ENCODE measurements around the gene HPS6.
A peak's percentile ranks its signal among the peaks of the same experiment; 100 is the strongest.

The HPS6 gene

DNA sequence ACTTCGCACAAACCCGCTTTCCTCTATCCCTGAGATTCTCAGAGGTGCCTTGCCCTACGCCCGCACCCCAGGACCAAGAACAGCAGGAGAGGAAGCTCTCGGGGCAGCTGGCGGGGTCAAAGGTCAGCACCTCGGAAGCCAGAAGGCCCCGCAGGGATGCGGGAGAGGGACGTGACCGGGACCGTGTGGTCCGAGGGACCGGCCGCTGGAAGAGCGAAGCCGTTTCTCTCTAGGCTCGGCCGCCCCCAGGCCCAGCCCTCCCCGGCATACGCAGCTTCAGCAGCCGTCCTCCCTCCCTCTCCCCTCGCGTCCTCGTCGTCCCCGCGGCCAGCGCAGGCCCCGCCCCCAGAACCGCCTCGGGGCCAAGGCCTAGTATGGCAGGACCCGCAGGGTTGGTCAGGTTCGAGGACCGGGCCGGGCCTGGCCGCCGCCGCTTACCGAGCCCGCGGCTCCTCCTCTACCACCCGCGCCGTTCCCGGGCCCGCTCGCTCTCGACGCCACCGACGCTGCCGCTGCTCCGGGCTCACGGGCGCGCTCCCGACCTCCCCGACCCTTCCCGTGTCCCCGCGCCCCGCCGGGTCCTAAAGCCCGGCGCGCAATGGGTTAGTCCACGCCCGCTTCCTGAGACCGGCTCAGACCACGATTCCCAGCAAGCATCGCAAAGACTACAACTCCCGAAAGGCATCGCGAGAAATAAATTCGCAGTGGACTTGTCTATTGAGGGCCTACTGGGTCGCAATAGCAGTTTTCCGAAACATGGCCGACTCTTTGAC, 9.3 kb upstream of the HPS6 start, which contains the start of gene ARMH3:
Gene ARMH3 (minus strand): TSS at position 527 of the 773 bp plus-strand sequence. CDS start 16,059 bp downstream, outside the sequence.
- Histone ChIP-seq H3K27me3 (no peaks in the 10 kb centered on the region), H3K36me3 (no peaks in the 10 kb centered on the region), H3K9me3 (no peaks in the 10 kb centered on the region), H3K4me3 (ENCODE audit: low read depth, low read length) (peak within 1 kb of the TSS; percentile 91), H3K4me1 (no peaks in the 10 kb centered on the region)
- peak; percentile 94 for DNase-seq
- no peak for TF ChIP-seq CTCF (IDR thresholded peaks at IDR 0.05; ENCODE audit: low read depth, low read length)

DNA sequence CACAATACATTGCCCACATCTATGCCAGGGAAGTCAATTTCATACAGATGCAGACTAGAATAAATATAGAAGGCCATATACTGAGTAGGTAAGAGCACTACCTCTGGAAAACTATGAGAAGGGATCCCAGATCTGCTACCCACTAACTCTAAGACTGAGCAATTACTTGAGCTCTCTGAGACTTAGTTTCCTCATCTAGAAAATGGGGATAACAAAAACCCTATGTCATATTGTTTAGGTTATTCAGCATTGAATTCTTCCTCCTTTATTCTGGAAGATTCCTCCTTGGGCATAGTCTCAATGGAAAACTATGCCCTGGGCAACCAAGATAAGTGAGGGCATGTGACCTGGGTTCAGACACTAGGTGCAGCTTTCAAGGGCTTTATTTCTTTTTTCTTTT, 5.2 kb upstream of the HPS6 start:
- no peak for DNase-seq
- Histone ChIP-seq H3K36me3 (no peaks in the 10 kb centered on the region), H3K4me1 (no peaks in the 10 kb centered on the region)

DNA sequence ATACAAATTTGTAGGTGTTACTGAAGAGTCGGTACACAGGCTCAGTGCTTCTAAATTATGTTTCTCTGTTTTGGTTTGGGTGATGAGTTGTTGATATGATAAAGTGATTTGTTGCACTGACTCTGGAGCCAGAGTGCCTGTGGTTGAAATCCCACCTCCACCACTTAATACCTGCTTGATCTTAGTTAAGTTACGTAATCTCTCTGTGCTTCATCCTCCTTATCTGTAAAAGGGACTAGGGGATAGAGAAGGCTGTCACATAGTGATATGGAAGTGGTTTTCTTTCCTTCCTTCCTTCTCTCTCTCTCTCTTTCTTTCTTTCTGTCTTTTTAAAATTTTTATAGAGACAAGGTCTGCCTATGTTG, 664 bp upstream of the HPS6 start:
- no peaks in the 10 kb centered on the region for H3K9me3 ChIP-seq
- H3K4me1 ChIP-seq: no peaks in the 10 kb centered on the region
- no peak for DNase-seq
- H3K27me3 ChIP-seq: no peaks in the 10 kb centered on the region
- no peak for TF ChIP-seq CTCF (IDR thresholded peaks at IDR 0.05; ENCODE audit: low read depth, low read length)
- H3K36me3 ChIP-seq: no peaks in the 10 kb centered on the region
- peak overlapping the region; percentile 77 for H3K4me3 ChIP-seq (ENCODE audit: low read depth, low read length)

More for the DNA sequence above, 5.2 kb upstream of the HPS6 start:
- H3K4me3 ChIP-seq (ENCODE audit: low read depth, low read length): no peak overlapping the region
- no peaks in the 10 kb centered on the region for H3K9me3 ChIP-seq
- TF ChIP-seq CTCF (IDR thresholded peaks at IDR 0.05; ENCODE audit: low read depth, low read length): no peak
- no peaks in the 10 kb centered on the region for H3K27me3 ChIP-seq

GRCh38 chr10:102065561-102066398, 631 bp downstream of the HPS6 start:
- Histone ChIP-seq H3K4me1 (no peaks in the 10 kb centered on the region), H3K27me3 (no peaks in the 10 kb centered on the region), H3K9me3 (no peaks in the 10 kb centered on the region), H3K36me3 (no peaks in the 10 kb centered on the region), H3K4me3 (ENCODE audit: low read depth, low read length) (peak overlapping the region; percentile 77)
- no peak for TF ChIP-seq CTCF (IDR thresholded peaks at IDR 0.05; ENCODE audit: low read depth, low read length)
- peak; percentile 48 for DNase-seq

- no peaks in the 10 kb centered on the region for H3K27me3 ChIP-seq
Observed at GRCh38 chr10:102066399-102067088, 1.4 kb downstream of the HPS6 start.

More at GRCh38 chr10:102066399-102067088, 1.4 kb downstream of the HPS6 start:
- peak overlapping the region; percentile 77 for H3K4me3 ChIP-seq (ENCODE audit: low read depth, low read length)
- H3K4me1 ChIP-seq: no peaks in the 10 kb centered on the region
- H3K9me3 ChIP-seq: no peaks in the 10 kb centered on the region
- no peak for DNase-seq
- no peak for TF ChIP-seq CTCF (IDR thresholded peaks at IDR 0.05; ENCODE audit: low read depth, low read length)
- H3K36me3 ChIP-seq: no peaks in the 10 kb centered on the region

All from BE2C (cell line).